Ascending aorta (tissue), 2 donors: Measurements from ENCODE around the gene C16orf90. TPM values are rescaled to one million over a fixed set of nuclear protein-coding genes. Genes with fewer than 3 reads are reported as not detected.

Experiments used
- DNase-seq, 2 donors: peaks; one replicate each; pipeline ENCODE4 v3.0.0-alpha.2; 2019; ENCODE audit warnings: low spot score in 2 of 2
- H3K27ac ChIP-seq, 2 donors: fragments of 200-600 bp; sonication (generic); one replicate each; pipeline ENCODE4 v1.5.1; 2016 to 2017; ENCODE audit warnings: mild to moderate bottlenecking in 1 of 2
- H3K27me3 ChIP-seq: fragments of 200-600 bp; sonication (generic); one replicate; pipeline ENCODE4 v1.5.1; 2017
- H3K36me3 ChIP-seq, 2 donors: fragments of 200-600 bp; sonication (generic); one replicate each; pipeline ENCODE4 v1.5.1; 2016
- H3K4me1 ChIP-seq, 2 donors: fragments of 200-600 bp; sonication (generic); one replicate each; pipeline ENCODE4 v1.5.1; 2016 to 2017; ENCODE audit warnings: mild to moderate bottlenecking in 1 of 2
- H3K4me3 ChIP-seq, 2 donors: fragments of 200-600 bp; sonication (generic); one replicate each; pipeline ENCODE4 v1.5.1; 2016 to 2017; ENCODE audit warnings: mild to moderate bottlenecking in 1 of 2
- H3K9me3 ChIP-seq, 2 donors: fragments of 200-600 bp; sonication (generic); one replicate each; pipeline ENCODE4 v1.5.1; 2016
- intact Hi-C: fragments of 100-400 bp; cut with DNase I; formaldehyde crosslinking; loops from one replicate; pipeline ENCODE4 v1.15.1; 2023
- total RNA-seq: library from RNA; depleted of rRNA; stranded (reverse); fragments of >200 nt; gene quantifications from one replicate; pipeline ENCODE4 v1.1.0, GENCODE V29; 2016
- TF ChIP-seq, protein P1 (sequence below), 3 experiments: fragments of 200-600 bp in 2 of 3; fragments of 450-650 bp in 1 of 3; sonication (generic) in 2 of 3; IDR thresholded peaks; one replicate each; pipeline ENCODE4 v1.5.1; 2016 to 2019; ENCODE audit warnings: antibody characterized with exemption in 3 of 3, mild to moderate bottlenecking in 1 of 3, moderate library complexity in 1 of 3

C16orf90 gene
- total RNA-seq, 1 donor from 2014 or later, result not detected

DNA sequence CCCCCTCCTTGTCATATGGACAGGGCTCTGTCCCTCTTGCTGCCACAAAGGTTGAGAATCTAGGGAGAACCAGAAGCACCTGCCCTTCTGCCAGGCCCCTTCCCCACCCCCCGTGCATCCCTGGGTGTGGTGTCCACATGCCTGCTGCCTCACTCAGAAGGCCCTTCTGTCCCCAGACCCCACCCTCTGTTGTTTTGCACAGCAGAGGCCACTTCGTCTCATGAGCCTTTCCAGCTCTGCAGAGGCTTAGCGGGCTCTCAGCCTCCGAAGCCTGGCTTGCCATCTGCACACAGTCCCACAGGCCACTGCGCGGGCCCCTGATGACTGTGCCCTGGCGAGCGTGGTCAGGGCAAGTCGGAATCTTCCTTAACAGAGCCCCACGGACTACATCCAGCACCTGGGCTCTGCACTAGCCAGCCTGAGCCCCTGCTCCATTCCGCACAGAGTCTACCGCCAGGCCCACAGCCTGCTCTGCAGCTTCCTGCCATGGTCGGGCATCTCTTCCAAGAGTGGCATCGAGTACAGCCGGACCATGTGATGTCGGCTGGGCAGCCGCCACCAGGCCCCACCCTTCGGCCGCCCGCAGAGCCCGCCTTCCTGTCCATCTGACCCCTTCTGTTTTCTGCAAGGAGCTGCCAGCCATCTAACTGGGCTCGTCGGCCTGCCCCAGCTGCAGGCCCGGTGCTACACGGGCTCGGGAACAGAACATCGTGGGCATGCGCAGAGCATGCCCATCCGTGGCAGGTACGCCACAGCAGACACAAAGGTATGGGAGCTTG lies 10.8 kb downstream of the C16orf90 start:
- Histone ChIP-seq H3K9me3 (no peaks in the 10 kb centered on the region), H3K27me3 (no peaks in the 10 kb centered on the region), H3K36me3 (peaks cover 71 to 80% of the 10 kb centered on the region in 2 donors), H3K4me1 (no peaks in the 10 kb centered on the region), H3K27ac (no peak overlapping the region), H3K4me3 (no peak overlapping the region)
- DNase-seq, result no peak
- intact Hi-C loops, result no loop called here
- TF ChIP-seq, protein P1, sequence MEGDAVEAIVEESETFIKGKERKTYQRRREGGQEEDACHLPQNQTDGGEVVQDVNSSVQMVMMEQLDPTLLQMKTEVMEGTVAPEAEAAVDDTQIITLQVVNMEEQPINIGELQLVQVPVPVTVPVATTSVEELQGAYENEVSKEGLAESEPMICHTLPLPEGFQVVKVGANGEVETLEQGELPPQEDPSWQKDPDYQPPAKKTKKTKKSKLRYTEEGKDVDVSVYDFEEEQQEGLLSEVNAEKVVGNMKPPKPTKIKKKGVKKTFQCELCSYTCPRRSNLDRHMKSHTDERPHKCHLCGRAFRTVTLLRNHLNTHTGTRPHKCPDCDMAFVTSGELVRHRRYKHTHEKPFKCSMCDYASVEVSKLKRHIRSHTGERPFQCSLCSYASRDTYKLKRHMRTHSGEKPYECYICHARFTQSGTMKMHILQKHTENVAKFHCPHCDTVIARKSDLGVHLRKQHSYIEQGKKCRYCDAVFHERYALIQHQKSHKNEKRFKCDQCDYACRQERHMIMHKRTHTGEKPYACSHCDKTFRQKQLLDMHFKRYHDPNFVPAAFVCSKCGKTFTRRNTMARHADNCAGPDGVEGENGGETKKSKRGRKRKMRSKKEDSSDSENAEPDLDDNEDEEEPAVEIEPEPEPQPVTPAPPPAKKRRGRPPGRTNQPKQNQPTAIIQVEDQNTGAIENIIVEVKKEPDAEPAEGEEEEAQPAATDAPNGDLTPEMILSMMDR (IDR thresholded peaks at IDR 0.05), result no peak

GRCh38 chr16:3482659-3483241 lies 12.5 kb downstream of the C16orf90 start:
- H3K27me3 ChIP-seq, result no peaks in the 10 kb centered on the region
- H3K4me1 ChIP-seq, result no peaks in the 10 kb centered on the region
- DNase-seq, result no peak
- intact Hi-C loops, result no loop called here
- no peak overlapping the region for H3K4me3 ChIP-seq
- TF ChIP-seq, protein P1 (IDR thresholded peaks at IDR 0.05), result no peak
- no peak overlapping the region for H3K27ac ChIP-seq
- no peaks in the 10 kb centered on the region for H3K9me3 ChIP-seq
- H3K36me3 ChIP-seq, result peaks cover 79 to 86% of the 10 kb centered on the region in 2 donors

- Histone ChIP-seq H3K9me3 (no peaks in the 10 kb centered on the region), H3K27me3 (no peaks in the 10 kb centered on the region), H3K4me3 (no peak overlapping the region), H3K36me3 (peaks cover 75 to 80% of the 10 kb centered on the region in 2 donors), H3K4me1 (no peaks in the 10 kb centered on the region), H3K27ac (no peak overlapping the region)
- no peak for DNase-seq
- intact Hi-C loops, result no loop called here
- TF ChIP-seq, protein P1 (IDR thresholded peaks at IDR 0.05), result no peak
These were observed 13.3 kb downstream of the C16orf90 start for GRCh38 chr16:3481696-3482658.

GRCh38 chr16:3480901-3481695 lies 14.2 kb downstream of the C16orf90 start:
- TF ChIP-seq, protein P1 (IDR thresholded peaks at IDR 0.05), result no peak
- Histone ChIP-seq H3K36me3 (peaks cover 66 to 76% of the 10 kb centered on the region in 2 donors), H3K4me3 (no peak overlapping the region), H3K27ac (no peak overlapping the region), H3K4me1 (no peaks in the 10 kb centered on the region), H3K27me3 (no peaks in the 10 kb centered on the region), H3K9me3 (no peaks in the 10 kb centered on the region)
- intact Hi-C loops, result no loop called here
- no peak for DNase-seq

DNA sequence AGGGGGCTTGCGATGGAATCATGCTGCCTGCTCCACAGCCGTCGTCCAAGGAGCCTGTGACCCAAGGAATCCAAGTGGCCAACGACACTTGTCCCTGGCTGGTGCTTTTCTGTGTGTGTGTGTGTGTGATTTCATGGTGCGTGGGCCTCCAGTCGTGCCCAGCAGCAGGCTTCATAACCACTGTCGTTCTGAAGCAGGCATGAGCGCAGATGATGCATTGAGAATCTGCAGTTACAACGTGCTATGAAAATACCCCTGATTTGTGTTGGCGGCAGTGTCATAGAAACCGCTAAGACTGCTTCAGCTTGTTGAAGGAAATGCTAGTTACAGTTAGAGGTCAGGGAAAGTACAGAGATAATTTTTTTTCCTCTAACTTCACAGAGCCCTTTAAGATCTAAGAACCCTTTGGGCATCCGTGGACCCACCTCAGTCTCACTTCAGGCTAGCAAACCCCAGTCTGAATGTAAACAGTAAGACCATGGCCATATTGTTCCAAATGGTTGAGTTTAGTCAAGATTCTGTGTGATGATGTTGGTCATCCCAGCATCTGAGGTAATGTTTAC lies 15.6 kb downstream of the C16orf90 start:
- Histone ChIP-seq H3K9me3 (no peaks in the 10 kb centered on the region), H3K27ac (no peak overlapping the region), H3K4me1 (no peaks in the 10 kb centered on the region), H3K4me3 (no peak overlapping the region), H3K36me3 (peaks cover 53 to 64% of the 10 kb centered on the region in 2 donors), H3K27me3 (no peaks in the 10 kb centered on the region)
- intact Hi-C loops, result no loop called here
- TF ChIP-seq, protein P1 (IDR thresholded peaks at IDR 0.05), result no peak
- no peak for DNase-seq
